Omental fat pad (tissue), 4 donors: ENCODE data around the gene USP22. TPM values are rescaled to one million over a fixed set of nuclear protein-coding genes. Genes with fewer than 3 reads are reported as not detected.

Experiments
- ATAC-seq: fragments of 150-250 bp; one replicate; pipeline ENCODE4 v1.9.1; 2016; ENCODE audit warnings: mild to moderate bottlenecking, moderate library complexity; ENCODE audit not compliant: low FRiP score
- DNase-seq: peaks from one replicate; pipeline ENCODE4 v3.0.0-alpha.2; 2019; ENCODE audit warnings: low spot score
- total RNA-seq, 4 donors: library from RNA; depleted of rRNA; stranded (reverse); fragments of >200 nt; gene quantifications; one replicate each; pipeline ENCODE4 v1.1.0, GENCODE V29; 2016
- TF ChIP-seq, protein P1 (sequence below), 3 donors: fragments of 450-650 bp; IDR thresholded peaks; one replicate each; pipeline ENCODE4 v1.5.1; 2016 to 2017; ENCODE audit warnings: antibody characterized with exemption in 3 of 3, mild to moderate bottlenecking in 3 of 3, moderate library complexity in 2 of 3

Gene USP22
- total RNA-seq, 4 donors from 2014 or later, result 99.1 to 121 (median 109) TPM

DNA sequence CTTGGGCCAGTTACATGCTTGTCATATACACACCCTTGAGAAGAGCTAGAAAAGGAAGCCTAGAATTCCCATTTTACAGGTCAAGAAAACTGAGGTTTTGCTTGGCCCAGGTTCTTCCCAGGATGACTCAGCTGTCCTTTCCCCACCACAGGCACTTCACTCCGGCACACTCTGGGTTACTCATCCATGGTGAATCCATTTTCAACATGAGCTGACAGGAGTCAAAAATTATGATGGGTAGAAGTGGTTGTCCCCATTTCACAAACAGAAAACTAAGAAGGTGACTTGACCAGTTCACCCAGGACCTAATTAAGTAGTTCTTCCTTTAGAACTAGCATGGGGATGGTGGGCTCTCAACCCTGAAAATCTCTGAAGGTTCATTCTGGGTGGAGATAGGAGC lies 67.2 kb downstream of the USP22 start:
- ATAC-seq (no peak), DNase-seq (no peak)
- TF ChIP-seq, protein P1, sequence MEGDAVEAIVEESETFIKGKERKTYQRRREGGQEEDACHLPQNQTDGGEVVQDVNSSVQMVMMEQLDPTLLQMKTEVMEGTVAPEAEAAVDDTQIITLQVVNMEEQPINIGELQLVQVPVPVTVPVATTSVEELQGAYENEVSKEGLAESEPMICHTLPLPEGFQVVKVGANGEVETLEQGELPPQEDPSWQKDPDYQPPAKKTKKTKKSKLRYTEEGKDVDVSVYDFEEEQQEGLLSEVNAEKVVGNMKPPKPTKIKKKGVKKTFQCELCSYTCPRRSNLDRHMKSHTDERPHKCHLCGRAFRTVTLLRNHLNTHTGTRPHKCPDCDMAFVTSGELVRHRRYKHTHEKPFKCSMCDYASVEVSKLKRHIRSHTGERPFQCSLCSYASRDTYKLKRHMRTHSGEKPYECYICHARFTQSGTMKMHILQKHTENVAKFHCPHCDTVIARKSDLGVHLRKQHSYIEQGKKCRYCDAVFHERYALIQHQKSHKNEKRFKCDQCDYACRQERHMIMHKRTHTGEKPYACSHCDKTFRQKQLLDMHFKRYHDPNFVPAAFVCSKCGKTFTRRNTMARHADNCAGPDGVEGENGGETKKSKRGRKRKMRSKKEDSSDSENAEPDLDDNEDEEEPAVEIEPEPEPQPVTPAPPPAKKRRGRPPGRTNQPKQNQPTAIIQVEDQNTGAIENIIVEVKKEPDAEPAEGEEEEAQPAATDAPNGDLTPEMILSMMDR (IDR thresholded peaks at IDR 0.05), result no peak

DNA sequence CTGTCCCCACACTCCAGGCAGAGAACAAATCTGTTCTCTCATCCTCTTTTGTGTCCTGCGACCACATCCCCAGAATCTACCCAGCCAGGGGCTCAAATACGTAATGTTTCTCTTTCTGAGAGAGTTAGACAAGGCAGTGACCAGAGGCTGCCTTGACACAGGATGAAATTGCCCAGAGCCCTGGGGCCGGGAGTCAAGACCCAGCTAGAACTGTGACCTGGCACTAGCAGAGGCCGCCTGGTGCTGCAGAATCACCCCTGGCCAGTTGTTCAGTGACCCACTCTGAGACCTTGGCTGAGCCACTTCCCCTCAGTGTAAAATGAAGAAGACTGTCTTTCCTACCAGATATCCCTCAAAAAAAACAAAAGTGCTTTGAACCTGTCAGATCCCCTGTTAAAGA lies 72.5 kb downstream of the USP22 start:
- DNase-seq (no peak), ATAC-seq (no peak)

DNA sequence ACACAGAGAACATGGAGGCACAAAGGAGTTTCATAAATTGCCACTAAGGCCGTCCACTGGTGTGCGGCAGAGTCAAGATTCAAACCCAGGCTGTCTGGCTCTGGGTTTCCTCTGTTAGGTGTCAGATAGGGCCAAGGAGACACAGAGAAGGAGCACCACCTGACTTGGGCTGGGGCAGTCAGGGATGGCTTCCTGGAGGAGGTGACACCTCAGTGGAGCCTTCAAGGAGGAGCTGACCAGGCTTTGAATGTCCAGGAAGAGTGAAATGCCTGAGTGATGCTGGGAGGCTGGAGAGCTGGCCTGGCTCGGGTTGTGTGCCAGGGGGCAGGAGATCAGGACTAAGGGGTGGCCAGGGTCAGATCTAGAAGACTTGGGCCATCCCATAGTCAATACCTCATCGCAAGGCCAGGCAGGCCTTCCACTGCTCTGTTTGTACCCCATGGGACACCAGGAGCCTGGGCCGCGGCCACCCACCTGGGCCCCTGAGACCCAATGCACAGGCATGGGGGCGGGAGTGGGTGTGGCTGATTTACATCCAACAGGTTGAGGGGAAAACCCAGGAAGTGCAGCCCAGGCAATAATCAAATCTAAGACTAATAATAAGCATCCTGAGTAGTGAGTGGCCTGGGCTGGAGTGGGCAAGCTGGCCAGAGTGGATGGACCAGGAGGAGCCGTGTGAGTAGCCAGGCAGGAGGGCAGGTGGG lies 73.7 kb downstream of the USP22 start:
- ATAC-seq, result no peak
- TF ChIP-seq, protein P1 (IDR thresholded peaks at IDR 0.05), result no peak
- DNase-seq, result no peak

More for the DNA sequence above, 72.5 kb downstream of the USP22 start:
- TF ChIP-seq, protein P1 (IDR thresholded peaks at IDR 0.05), result no peak

GRCh38 chr17:20967776-20968175 lies 75.0 kb downstream of the USP22 start:
- DNase-seq (no peak), ATAC-seq (no peak)
- TF ChIP-seq, protein P1 (IDR thresholded peaks at IDR 0.05), result no peak

GRCh38 chr17:20966870-20967269 lies 75.9 kb downstream of the USP22 start:
- no peak for ATAC-seq
- no peak for DNase-seq
- TF ChIP-seq, protein P1 (IDR thresholded peaks at IDR 0.05), result no peak

DNA sequence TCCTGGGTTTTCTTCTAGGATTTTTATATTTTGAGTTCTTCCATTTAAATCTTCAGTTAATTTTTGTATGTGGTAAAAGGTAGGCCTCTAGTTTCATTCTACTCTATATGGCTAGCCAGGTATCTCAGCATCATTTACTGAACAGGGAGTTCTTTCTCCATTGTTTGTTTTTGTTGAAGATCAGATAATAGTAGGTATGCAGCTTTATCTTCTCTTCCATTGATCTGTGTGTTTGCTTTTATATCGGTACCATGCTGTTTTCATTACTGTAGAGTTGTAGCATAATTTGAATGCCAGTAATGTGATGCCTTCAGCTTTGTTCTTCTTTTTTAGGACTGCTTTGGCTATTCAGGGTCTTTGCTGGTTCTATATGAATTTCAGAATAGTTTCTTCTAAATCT lies 77.3 kb downstream of the USP22 start:
- DNase-seq (no peak), ATAC-seq (no peak)
- TF ChIP-seq, protein P1 (IDR thresholded peaks at IDR 0.05), result no peak

DNA sequence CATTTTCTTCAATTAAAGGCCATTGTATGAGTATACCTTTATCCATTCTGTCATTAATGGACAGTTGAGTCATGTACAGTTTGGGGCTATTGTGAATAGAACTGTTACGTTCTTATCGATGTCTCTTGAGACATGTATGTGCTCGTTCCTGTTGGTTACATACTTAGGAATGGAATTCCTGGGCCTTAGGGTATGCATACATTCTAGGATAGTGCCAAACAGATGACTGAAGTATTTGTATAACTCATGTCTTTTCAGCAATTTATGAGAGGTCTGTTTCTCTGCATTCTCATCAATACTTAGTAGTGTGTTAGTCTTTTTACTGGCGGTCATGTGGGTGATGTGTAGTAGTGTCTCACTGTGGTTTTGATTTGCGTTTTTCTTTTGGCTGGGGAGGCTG lies 81.2 kb downstream of the USP22 start:
- DNase-seq (no peak), ATAC-seq (no peak)
- TF ChIP-seq, protein P1 (IDR thresholded peaks at IDR 0.05), result no peak
